ENCODE data around the gene TMEM9B. TPM values are rescaled to one million over a fixed set of nuclear protein-coding genes. Genes with fewer than 3 reads are reported as not detected.

The TMEM9B gene
- polyA plus RNA-seq, 1 donor = 67.4 TPM

DNA sequence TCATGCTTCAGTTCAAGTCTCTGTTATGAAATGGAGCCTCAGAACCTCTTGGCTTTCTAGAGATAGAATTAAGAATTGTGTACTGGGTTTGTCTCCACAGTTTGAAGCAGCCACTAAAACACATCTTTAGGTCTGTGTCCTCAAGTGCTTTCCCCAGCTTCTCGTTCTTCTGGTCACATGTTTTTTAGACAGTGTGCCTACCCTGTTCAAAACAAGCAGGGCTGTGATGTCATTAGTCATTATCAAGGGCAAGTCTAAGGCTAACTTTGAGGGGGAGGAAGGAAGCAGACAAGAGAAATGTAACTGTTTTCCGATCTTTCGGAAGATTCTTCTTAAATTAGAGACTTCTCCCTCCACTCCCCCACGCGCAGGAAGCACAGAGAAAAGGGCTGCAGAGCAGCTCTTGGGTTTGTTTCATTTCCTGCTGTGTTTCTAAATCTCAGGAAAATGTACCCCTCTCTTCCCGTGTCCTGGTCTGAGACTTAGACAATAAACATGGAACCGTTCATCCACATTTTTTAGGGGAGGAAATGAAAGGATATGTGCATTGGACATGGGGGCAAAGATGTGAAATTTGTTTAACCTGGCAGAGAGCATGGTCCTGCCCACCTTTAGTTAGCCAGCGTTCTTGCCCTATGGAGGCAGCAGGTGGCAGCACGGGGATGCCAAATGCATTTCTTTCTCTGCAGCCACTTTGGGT, 50.1 kb downstream of the TMEM9B start:
- no peak overlapping the region for H3K4me3 ChIP-seq (ENCODE audit: low read length)
- WGBS (ENCODE audit: insufficient coverage, low lambda C conversion rate) = 57% methylated on average over 5 of the region's 9 CpGs
- H3K27me3 ChIP-seq (ENCODE audit: control insufficient read depth, insufficient read depth, low read length) = peaks cover 7% of the 10 kb centered on the region
- H3K4me1 ChIP-seq (ENCODE audit: control insufficient read depth, insufficient read depth, low read length) = peaks cover 4% of the 10 kb centered on the region
- peaks cover 21% of the 10 kb centered on the region for H3K36me3 ChIP-seq (ENCODE audit: control insufficient read depth, insufficient read depth, low read length)
- H3K27ac ChIP-seq (ENCODE audit: low read length) = peak overlapping the region; percentile 8
- H3K9me3 ChIP-seq (ENCODE audit: control insufficient read depth, low read depth, low read length) = no peaks in the 10 kb centered on the region
- peak in 1 of 2 donors; percentile 18 for DNase-seq

DNA sequence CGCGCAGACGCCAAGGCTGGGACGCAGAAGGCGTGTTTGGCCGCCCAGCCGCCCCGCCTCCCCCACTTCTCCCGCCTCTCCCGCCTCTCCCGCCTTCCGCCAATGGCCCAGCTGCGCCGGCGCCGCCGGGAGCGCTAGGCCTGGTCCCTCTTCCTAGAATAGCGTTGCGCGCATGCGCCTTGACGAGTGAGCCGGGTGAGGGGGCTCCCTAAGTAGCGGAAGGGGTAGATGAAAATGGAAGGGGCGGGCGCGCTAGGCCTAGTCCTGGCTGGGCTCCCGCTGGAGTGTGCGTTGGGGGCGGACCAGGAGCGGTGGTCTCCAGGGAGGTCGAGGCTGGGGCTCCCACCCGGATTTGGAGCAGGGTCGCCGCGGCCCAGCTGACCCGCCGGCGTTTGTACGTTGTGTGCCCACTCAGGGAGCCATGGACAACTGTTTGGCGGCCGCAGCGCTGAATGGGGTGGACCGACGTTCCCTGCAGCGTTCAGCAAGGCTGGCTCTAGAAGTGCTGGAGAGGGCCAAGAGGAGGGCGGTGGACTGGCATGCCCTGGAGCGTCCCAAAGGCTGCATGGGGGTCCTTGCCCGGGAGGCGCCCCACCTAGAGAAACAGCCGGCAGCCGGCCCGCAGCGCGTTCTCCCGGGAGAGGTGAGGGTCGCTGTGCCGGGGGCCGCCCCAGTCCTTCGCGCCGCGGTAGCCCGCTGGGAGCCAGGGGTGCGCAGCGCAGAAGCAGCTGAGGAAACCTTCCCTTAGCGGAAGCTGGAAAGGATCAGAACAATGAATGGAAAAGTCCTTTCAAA, 53.0 kb downstream of the TMEM9B start, which contains the start of gene AKIP1:
Gene AKIP1, plus strand, starts transcription at position 161 of the 795 bp plus-strand sequence. Its CDS starts 261 bp downstream, at position 422.
- Histone ChIP-seq H3K27ac (ENCODE audit: low read length) (peak within 1 kb of the TSS; percentile 76), H3K4me3 (ENCODE audit: low read length) (peak within 1 kb of the TSS; percentile 83), H3K27me3 (ENCODE audit: control insufficient read depth, insufficient read depth, low read length) (peaks cover 9% of the 10 kb centered on the region), H3K9me3 (ENCODE audit: control insufficient read depth, low read depth, low read length) (no peaks in the 10 kb centered on the region), H3K36me3 (ENCODE audit: control insufficient read depth, insufficient read depth, low read length) (peaks cover under 1% of the 10 kb centered on the region), H3K4me1 (ENCODE audit: control insufficient read depth, insufficient read depth, low read length) (peaks cover 4% of the 10 kb centered on the region)
- WGBS (ENCODE audit: insufficient coverage, low lambda C conversion rate) = no CpG with 5 or more reads among the region's 68 CpGs
- DNase-seq = peak; percentile 94 to 96

DNA sequence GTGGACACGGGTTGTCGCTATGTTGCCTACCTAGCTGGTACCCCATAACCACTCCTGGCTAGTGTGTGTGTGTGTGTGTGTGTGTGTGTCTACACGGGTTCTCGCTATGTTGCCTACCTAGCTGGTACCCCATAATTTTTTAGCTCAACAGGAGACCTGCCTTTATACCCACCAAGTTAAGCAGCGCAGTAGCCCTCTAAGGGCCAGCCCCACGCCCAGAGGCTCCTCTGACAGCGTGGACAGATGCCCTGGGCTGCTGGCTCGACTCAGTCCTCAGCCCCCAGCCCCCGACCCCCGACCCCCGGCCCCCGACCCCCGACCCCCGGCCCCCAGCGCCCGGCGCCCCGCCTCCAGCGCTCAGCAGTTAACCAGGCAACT, 53.6 kb downstream of the TMEM9B start:
- no peak for DNase-seq
- Histone ChIP-seq H3K9me3 (ENCODE audit: control insufficient read depth, low read depth, low read length) (no peaks in the 10 kb centered on the region), H3K4me3 (ENCODE audit: low read length) (peak overlapping the region; percentile 57), H3K27me3 (ENCODE audit: control insufficient read depth, insufficient read depth, low read length) (peaks cover 9% of the 10 kb centered on the region), H3K36me3 (ENCODE audit: control insufficient read depth, insufficient read depth, low read length) (no peaks in the 10 kb centered on the region), H3K27ac (ENCODE audit: low read length) (no peak overlapping the region), H3K4me1 (ENCODE audit: control insufficient read depth, insufficient read depth, low read length) (peaks cover 4% of the 10 kb centered on the region)
- WGBS (ENCODE audit: insufficient coverage, low lambda C conversion rate) = no CpG with 5 or more reads among the region's 19 CpGs

DNA sequence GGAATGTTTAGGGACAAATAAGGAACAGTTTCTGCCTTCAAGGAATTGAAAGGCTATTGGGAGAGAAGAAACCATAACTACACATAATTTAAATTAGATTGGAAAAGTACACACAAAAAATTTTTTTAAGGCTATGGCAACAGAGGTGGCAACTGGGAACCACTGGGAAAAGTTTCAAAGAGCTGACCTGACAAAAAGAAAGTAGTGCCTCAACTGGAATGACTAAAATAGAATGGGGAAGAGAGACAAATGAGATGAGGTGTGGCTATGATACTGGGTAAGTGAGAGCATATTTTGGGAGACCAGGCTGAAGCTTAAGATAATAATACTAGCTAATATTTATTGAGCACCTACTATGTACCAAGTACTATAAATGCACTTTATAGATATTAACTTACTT, 56.1 kb downstream of the TMEM9B start:
- H3K27ac ChIP-seq (ENCODE audit: low read length) = no peak overlapping the region
- no peaks in the 10 kb centered on the region for H3K9me3 ChIP-seq (ENCODE audit: control insufficient read depth, low read depth, low read length)

DNA sequence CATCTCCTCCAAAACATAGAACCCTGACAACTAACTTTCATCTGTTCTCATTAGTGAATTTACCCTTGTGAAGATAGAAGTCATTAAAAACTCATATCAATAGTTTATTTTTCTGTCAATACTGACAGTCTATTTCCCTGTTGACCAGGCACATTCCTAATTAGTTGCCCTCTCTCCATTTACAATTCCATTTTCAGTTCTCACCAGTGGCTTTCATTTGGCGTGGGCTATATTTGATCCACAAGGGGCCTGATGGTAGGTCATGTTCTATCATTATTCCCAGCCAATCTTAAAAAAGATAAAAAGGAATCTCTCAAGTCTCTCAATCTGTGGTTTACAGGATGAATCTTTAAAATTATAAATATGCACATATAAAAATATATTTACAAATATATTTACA, 57.1 kb downstream of the TMEM9B start:
- WGBS (ENCODE audit: insufficient coverage, low lambda C conversion rate) = no CpG with 5 or more reads among the region's 1 CpG
- H3K27ac ChIP-seq (ENCODE audit: low read length) = no peak overlapping the region
- no peak for DNase-seq
- no peaks in the 10 kb centered on the region for H3K36me3 ChIP-seq (ENCODE audit: control insufficient read depth, insufficient read depth, low read length)
- no peak overlapping the region for H3K4me3 ChIP-seq (ENCODE audit: low read length)
- H3K27me3 ChIP-seq (ENCODE audit: control insufficient read depth, insufficient read depth, low read length) = peaks cover 9% of the 10 kb centered on the region
- H3K4me1 ChIP-seq (ENCODE audit: control insufficient read depth, insufficient read depth, low read length) = peaks cover 4% of the 10 kb centered on the region
- H3K9me3 ChIP-seq (ENCODE audit: control insufficient read depth, low read depth, low read length) = no peaks in the 10 kb centered on the region

More for the DNA sequence above, 56.1 kb downstream of the TMEM9B start:
- Histone ChIP-seq H3K36me3 (ENCODE audit: control insufficient read depth, insufficient read depth, low read length) (no peaks in the 10 kb centered on the region), H3K27me3 (ENCODE audit: control insufficient read depth, insufficient read depth, low read length) (peaks cover 9% of the 10 kb centered on the region), H3K4me1 (ENCODE audit: control insufficient read depth, insufficient read depth, low read length) (peaks cover 4% of the 10 kb centered on the region), H3K4me3 (ENCODE audit: low read length) (no peak overlapping the region)
- no peak for DNase-seq

DNA sequence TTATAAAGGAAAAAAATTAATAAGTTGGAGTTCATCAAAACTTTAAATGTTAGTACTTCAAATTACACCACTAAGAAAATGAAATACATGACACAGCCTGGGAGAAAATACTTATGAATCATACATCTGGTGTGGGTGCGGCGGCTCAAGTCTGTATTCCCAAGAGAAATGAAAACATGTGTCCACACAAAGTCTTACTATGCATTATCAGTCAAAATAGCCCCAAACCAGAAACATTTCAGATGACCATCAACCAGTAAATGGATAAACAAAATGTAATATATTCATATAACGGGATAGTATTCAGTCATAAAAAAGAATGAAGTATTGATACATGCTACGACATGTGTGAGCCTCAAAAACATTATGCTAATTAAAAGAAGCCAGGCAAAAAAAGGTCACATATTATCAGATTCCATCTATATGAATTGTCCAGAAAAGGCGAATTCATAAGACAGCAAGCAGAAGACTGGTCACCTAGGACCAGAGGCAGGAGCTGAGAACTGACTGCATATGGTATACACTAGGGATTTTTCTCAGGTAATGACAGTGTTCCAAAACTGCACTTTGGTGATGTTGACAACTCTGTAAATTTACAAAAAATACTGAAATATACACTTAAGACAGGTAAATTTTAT, 58.6 kb downstream of the TMEM9B start:
- WGBS (ENCODE audit: insufficient coverage, low lambda C conversion rate) = 100% methylated on average over 2 of the region's 5 CpGs
- peaks cover 4% of the 10 kb centered on the region for H3K4me1 ChIP-seq (ENCODE audit: control insufficient read depth, insufficient read depth, low read length)
- H3K27me3 ChIP-seq (ENCODE audit: control insufficient read depth, insufficient read depth, low read length) = peaks cover 9% of the 10 kb centered on the region
- H3K36me3 ChIP-seq (ENCODE audit: control insufficient read depth, insufficient read depth, low read length) = no peaks in the 10 kb centered on the region
- no peak overlapping the region for H3K4me3 ChIP-seq (ENCODE audit: low read length)
- H3K27ac ChIP-seq (ENCODE audit: low read length) = no peak overlapping the region
- H3K9me3 ChIP-seq (ENCODE audit: control insufficient read depth, low read depth, low read length) = peaks cover under 1% of the 10 kb centered on the region
- no peak for DNase-seq

DNA sequence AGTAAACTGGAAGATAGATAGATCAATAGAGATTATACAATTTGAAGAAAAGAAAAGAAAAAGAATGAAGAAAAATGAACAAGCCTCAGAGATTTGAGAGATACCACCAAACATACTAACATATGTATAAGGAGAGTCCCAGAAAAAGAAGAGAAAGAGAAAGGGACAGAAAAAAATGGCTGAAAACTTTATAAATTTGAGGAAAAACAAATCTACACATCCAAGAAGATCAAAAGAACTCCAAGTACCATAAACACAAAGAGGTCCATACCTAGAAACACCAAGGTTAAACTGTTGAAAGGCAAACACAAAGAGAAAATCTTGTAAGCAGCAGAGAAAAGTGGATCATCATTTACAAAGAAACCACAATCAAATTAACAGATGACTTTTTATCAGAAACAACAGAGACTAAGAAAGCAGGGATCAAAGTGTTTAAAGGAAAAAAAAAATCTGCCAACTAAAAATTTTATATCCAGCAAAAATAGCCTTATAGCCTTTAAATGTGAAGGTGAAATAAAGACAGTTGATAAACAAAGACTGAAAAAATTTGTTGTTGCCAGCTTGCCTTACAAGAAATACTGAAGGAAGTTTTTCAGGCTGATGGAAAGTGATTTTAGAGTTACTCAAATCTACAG, 65.0 kb downstream of the TMEM9B start:
- H3K4me3 ChIP-seq (ENCODE audit: low read length) = no peak overlapping the region
- H3K36me3 ChIP-seq (ENCODE audit: control insufficient read depth, insufficient read depth, low read length) = no peaks in the 10 kb centered on the region
- DNase-seq = no peak
- no peak overlapping the region for H3K27ac ChIP-seq (ENCODE audit: low read length)
- no peaks in the 10 kb centered on the region for H3K27me3 ChIP-seq (ENCODE audit: control insufficient read depth, insufficient read depth, low read length)
- no peaks in the 10 kb centered on the region for H3K4me1 ChIP-seq (ENCODE audit: control insufficient read depth, insufficient read depth, low read length)
- H3K9me3 ChIP-seq (ENCODE audit: control insufficient read depth, low read depth, low read length) = peaks cover 16% of the 10 kb centered on the region

Other genes with a start within 250 kb of the TMEM9B start
- gene AKIP1, start 53.3 kb downstream of the TMEM9B start, polyA plus RNA-seq = 15.0 TPM
- 0.12 TPM for gene C11orf16, start 31.5 kb downstream of the TMEM9B start, polyA plus RNA-seq
- 0.18 TPM for gene ASCL3, start 21.4 kb downstream of the TMEM9B start, polyA plus RNA-seq
- 0.78 TPM for gene NRIP3, start 39.6 kb upstream of the TMEM9B start, polyA plus RNA-seq
- gene SCUBE2, start 127.2 kb upstream of the TMEM9B start, polyA plus RNA-seq = 10.7 TPM